Stimulated activated CD4-positive, alpha-beta T cell treated with anti-CD3 and anti-CD28 coated beads, Interleukin-1b, Interleukin-23, amount 100 ng/mL, for 4 hours (primary cell): ENCODE results near the gene UST.

Experiments
- DNase-seq, 2 donors: peaks; one replicate each; pipeline ENCODE4 v3.0.0-alpha.2; 2020; ENCODE audit warnings: low read depth in 2 of 2

UST gene

DNA sequence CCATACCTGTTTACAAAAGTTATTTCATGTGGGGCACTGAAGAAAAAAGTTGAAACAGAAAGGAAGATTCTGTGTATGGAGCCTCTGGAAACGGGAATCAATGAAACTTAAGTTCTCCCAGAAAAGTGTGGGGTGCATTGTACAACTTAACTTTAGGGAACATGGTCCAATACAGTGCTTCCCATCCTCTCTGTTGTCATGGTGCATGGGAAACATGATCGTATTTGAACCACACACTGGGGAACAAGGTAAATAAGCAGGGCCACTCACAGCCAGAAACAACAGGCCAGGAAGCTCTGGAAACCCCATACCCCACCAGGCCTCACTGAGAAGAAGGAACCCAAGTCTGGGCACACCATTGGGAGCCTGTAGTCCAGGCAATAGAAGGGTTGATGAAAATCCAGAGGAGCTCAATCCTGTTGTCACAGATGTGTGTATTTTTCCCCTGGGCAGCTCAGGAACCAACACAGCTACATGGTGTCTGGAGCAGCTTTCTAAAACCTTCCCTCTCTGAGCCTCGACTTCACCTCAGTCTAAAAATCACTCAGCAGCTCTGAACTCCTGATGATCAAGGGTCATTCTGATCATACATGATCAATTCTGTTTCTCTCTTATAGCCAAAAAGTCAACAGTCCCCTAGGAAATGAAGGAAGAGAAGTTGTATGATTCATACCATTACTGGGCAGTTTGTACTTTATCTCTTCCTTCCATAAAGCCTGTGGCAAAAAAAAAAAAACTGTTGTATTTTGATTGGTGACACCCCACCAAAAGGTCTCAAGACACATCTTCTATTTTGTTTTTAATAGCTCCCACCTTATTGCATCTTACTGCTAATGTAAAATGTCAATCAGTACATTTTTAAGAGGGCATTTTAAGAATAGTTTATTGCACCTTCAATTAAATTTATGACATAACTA lies 372.2 kb downstream of the UST start:
- DNase-seq = no peak

GRCh38 chr6:149122850-149123821 lies 376.3 kb downstream of the UST start:
- no peak for DNase-seq

DNA sequence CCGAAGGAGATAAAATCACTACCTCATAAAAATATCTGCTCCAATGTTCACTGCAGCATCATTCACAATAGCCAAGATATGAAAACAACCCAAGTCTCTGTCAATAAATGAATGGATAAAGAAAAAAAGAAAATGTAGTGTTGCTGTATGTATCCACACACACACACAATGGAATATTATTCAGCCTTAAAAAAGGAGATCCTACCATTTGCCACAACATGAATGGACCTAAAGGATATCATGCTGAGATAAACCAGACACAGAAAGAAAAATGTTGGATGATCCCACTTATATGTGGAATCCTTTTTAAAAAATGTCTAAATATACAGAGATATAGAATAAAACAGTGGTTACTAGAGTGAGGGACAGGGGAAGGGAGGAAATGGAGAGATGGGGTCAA lies 378.5 kb downstream of the UST start:
- no peak for DNase-seq
